ENCODE results near the gene SEMA5B.

Gene SEMA5B

GRCh38 chr3:122931636-122932035 lies 95.9 kb downstream of the SEMA5B start:
- TF ChIP-seq NFIC (IDR thresholded peaks at IDR 0.05), result no peak
- no peak for TF ChIP-seq CREB1 (IDR thresholded peaks at IDR 0.05; ENCODE audit: low read depth)
- TF ChIP-seq EGR1 (IDR thresholded peaks at IDR 0.05), result no peak
- no peak for TF ChIP-seq FOXM1 (IDR thresholded peaks at IDR 0.05; ENCODE audit: borderline replicate concordance, low read depth)
- TF ChIP-seq YY1 (IDR thresholded peaks at IDR 0.05; ENCODE audit: low read depth), result no peak
- no peak for TF ChIP-seq USF1 (IDR thresholded peaks at IDR 0.05)
- no peak for TF ChIP-seq TEAD4 (IDR thresholded peaks at IDR 0.05)
- no peak for TF ChIP-seq MAX (IDR thresholded peaks at IDR 0.05)
- TF ChIP-seq CEBPB (IDR thresholded peaks at IDR 0.05), result no peak
- TF ChIP-seq REST (IDR thresholded peaks at IDR 0.05; ENCODE audit: low read depth), result no peak
- TF ChIP-seq ZBTB7A (IDR thresholded peaks at IDR 0.05; ENCODE audit: low read depth), result no peak
- TF ChIP-seq EP300 (IDR thresholded peaks at IDR 0.05; ENCODE audit: borderline replicate concordance), result no peak
- no peak for TF ChIP-seq TAF1 (IDR thresholded peaks at IDR 0.05; ENCODE audit: low read depth)
- no peak for TF ChIP-seq RAD21 (IDR thresholded peaks at IDR 0.05; ENCODE audit: low read depth)
- TF ChIP-seq TCF12 (IDR thresholded peaks at IDR 0.05; ENCODE audit: low read depth), result no peak

GRCh38 chr3:122930063-122930997 lies 97.2 kb downstream of the SEMA5B start:
- no peak for TF ChIP-seq CEBPB (IDR thresholded peaks at IDR 0.05)
- TF ChIP-seq EP300 (IDR thresholded peaks at IDR 0.05; ENCODE audit: borderline replicate concordance), result no peak
- TF ChIP-seq ZBTB7A (IDR thresholded peaks at IDR 0.05; ENCODE audit: low read depth), result no peak
- TF ChIP-seq TCF12 (IDR thresholded peaks at IDR 0.05; ENCODE audit: low read depth), result no peak
- no peak for TF ChIP-seq RAD21 (IDR thresholded peaks at IDR 0.05; ENCODE audit: low read depth)
- TF ChIP-seq FOXM1 (IDR thresholded peaks at IDR 0.05; ENCODE audit: borderline replicate concordance, low read depth), result no peak
- TF ChIP-seq MAX (IDR thresholded peaks at IDR 0.05), result no peak
- no peak for TF ChIP-seq EGR1 (IDR thresholded peaks at IDR 0.05)
- TF ChIP-seq USF1 (IDR thresholded peaks at IDR 0.05), result no peak
- no peak for TF ChIP-seq NFIC (IDR thresholded peaks at IDR 0.05)
- no peak for TF ChIP-seq TEAD4 (IDR thresholded peaks at IDR 0.05)
- no peak for TF ChIP-seq CREB1 (IDR thresholded peaks at IDR 0.05; ENCODE audit: low read depth)
- no peak for TF ChIP-seq REST (IDR thresholded peaks at IDR 0.05; ENCODE audit: low read depth)
- TF ChIP-seq YY1 (IDR thresholded peaks at IDR 0.05; ENCODE audit: low read depth), result no peak
- TF ChIP-seq TAF1 (IDR thresholded peaks at IDR 0.05; ENCODE audit: low read depth), result no peak

- TF ChIP-seq YY1 (IDR thresholded peaks at IDR 0.05; ENCODE audit: low read depth) (no peak), MAX (IDR thresholded peaks at IDR 0.05) (no peak), EP300 (IDR thresholded peaks at IDR 0.05; ENCODE audit: borderline replicate concordance) (no peak), FOXM1 (IDR thresholded peaks at IDR 0.05; ENCODE audit: borderline replicate concordance, low read depth) (no peak)
These were observed 98.1 kb downstream of the SEMA5B start for GRCh38 chr3:122929188-122930062.

- TF ChIP-seq CEBPB (IDR thresholded peaks at IDR 0.05), result no peak
- TF ChIP-seq RAD21 (IDR thresholded peaks at IDR 0.05; ENCODE audit: low read depth), result no peak
- no peak for TF ChIP-seq EP300 (IDR thresholded peaks at IDR 0.05; ENCODE audit: borderline replicate concordance)
- TF ChIP-seq CREB1 (IDR thresholded peaks at IDR 0.05; ENCODE audit: low read depth), result no peak
- no peak for TF ChIP-seq TAF1 (IDR thresholded peaks at IDR 0.05; ENCODE audit: low read depth)
- TF ChIP-seq FOXM1 (IDR thresholded peaks at IDR 0.05; ENCODE audit: borderline replicate concordance, low read depth), result no peak
- TF ChIP-seq REST (IDR thresholded peaks at IDR 0.05; ENCODE audit: low read depth), result no peak
- TF ChIP-seq NFIC (IDR thresholded peaks at IDR 0.05), result no peak
These were observed 99.0 kb downstream of the SEMA5B start for GRCh38 chr3:122928396-122929187.

All from Ishikawa (cell line).